ENCODE measurements around the gene C1RL.

DNA sequence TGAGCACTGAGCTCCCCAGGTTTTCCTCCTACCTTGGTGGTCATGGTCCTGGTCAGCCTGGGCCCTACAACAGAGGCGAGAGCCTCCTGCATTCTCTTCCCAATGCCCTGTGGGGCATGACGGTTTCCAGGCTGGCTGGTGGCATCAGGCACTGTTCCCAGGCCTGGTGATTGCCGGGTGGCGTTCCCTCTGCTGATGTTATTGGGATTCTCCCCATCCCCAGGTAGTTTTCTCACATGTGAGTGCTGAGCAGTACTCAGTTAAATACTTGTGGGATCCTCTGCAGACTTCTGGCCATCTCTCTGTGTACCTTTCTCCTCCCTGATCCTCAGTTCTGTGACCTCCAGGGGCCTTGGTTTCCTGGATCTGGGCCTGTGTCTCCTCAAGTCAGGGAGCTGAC, 32.5 kb downstream of the C1RL start:
- TF ChIP-seq, protein P1, sequence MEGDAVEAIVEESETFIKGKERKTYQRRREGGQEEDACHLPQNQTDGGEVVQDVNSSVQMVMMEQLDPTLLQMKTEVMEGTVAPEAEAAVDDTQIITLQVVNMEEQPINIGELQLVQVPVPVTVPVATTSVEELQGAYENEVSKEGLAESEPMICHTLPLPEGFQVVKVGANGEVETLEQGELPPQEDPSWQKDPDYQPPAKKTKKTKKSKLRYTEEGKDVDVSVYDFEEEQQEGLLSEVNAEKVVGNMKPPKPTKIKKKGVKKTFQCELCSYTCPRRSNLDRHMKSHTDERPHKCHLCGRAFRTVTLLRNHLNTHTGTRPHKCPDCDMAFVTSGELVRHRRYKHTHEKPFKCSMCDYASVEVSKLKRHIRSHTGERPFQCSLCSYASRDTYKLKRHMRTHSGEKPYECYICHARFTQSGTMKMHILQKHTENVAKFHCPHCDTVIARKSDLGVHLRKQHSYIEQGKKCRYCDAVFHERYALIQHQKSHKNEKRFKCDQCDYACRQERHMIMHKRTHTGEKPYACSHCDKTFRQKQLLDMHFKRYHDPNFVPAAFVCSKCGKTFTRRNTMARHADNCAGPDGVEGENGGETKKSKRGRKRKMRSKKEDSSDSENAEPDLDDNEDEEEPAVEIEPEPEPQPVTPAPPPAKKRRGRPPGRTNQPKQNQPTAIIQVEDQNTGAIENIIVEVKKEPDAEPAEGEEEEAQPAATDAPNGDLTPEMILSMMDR (IDR thresholded peaks at IDR 0.05), result no peak
- no peak for TF ChIP-seq POLR2A (IDR thresholded peaks at IDR 0.05; ENCODE audit: low read depth)
- no peak for TF ChIP-seq EP300 (IDR thresholded peaks at IDR 0.05)

All from esophagus muscularis mucosa (tissue), 4 donors.